ENCODE measurements around the gene NXPE1. TPM values are rescaled to one million over a fixed set of nuclear protein-coding genes. Genes with fewer than 3 reads are reported as not detected.

NXPE1 gene
- total and polyA plus RNA-seq, 2 donors = 0.08 TPM; not detected in 1

- WGBS = 17% methylated on average over 2 of the region's 2 CpGs
- no peaks in the 10 kb centered on the region for H3K36me3 ChIP-seq (ENCODE audit: insufficient read depth)
- H3K27ac ChIP-seq (ENCODE audit: low read depth) = no peak overlapping the region
- DNase-seq (ENCODE audit: extremely low spot score) = no peak
- no peak overlapping the region for H3K4me3 ChIP-seq (ENCODE audit: low read depth, low read length)
- H3K4me1 ChIP-seq (ENCODE audit: insufficient read depth) = no peaks in the 10 kb centered on the region
Observed at GRCh38 chr11:114522818-114523217, 36.9 kb downstream of the NXPE1 start.

DNA sequence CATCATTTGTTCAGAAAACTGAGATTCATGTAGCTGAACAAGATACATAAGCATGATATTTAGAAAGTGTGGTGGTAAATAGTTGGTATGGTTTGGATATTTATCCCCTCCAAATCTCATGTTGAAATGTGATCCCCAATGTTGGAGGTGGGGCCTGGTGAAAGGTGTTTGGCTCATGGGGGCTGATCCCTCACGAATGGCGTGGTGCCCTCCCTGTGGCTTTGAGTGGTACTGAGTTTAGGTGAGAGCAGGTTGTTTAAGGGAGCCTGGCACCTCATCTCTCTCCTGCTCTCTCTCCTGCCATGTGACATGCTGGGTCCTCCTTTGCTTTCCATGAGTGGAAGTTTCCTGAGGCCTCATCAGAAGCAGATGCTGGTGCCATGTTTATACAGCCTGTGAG is 48.1 kb downstream of the NXPE1 start:
- no peaks in the 10 kb centered on the region for H3K36me3 ChIP-seq (ENCODE audit: insufficient read depth)
- H3K4me3 ChIP-seq (ENCODE audit: low read depth, low read length) = no peak overlapping the region
- 89% methylated on average over 2 of the region's 2 CpGs for WGBS
- DNase-seq (ENCODE audit: extremely low spot score) = no peak
- H3K27ac ChIP-seq (ENCODE audit: low read depth) = no peak overlapping the region
- no peaks in the 10 kb centered on the region for H3K4me1 ChIP-seq (ENCODE audit: insufficient read depth)

DNA sequence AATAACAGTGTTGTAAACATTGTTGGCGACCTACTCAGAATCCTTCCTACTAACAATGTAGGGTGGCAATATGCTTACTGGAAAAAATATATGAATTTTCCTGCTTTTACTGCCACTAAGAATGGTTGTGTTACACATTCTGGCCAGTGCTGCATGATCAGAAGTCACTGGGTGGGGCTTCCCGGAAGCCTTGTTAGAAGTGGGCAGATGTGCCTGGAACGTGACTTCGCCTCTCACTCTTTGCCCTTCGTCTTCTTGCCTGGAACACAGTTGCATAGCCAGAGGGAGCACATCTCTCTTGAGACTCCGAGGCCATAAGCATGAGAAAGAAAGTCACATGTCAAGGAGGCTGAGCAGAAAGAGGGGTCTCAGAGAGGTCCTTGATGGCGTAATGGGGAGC is 48.6 kb downstream of the NXPE1 start:
- 91% methylated on average over 7 of the region's 7 CpGs for WGBS
- no peak overlapping the region for H3K4me3 ChIP-seq (ENCODE audit: low read depth, low read length)
- DNase-seq (ENCODE audit: extremely low spot score) = no peak
- no peaks in the 10 kb centered on the region for H3K4me1 ChIP-seq (ENCODE audit: insufficient read depth)
- no peaks in the 10 kb centered on the region for H3K36me3 ChIP-seq (ENCODE audit: insufficient read depth)
- H3K27ac ChIP-seq (ENCODE audit: low read depth) = no peak overlapping the region

DNA sequence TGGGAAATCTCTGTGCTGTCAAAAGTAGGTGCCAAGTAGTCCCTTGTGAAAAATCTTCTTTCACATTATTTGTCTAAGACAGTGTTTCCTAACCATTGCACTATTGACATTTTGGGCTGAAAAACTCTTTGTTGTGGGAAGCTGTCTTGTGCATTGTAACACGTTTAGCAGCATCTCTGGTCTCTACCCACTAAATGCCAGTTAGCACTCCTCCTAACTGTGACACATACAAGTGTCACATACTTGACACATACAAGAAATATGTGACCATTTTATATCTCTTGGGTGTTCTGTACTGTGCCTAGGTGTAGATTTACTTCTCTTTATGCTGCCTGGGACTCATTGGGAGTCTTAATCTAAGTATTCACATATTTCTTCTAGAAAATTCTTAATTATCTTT is 57.8 kb downstream of the NXPE1 start:
- DNase-seq (ENCODE audit: extremely low spot score) = no peak
- H3K4me3 ChIP-seq (ENCODE audit: low read depth, low read length) = no peak overlapping the region
- H3K4me1 ChIP-seq (ENCODE audit: insufficient read depth) = no peaks in the 10 kb centered on the region
- 72% methylated on average over 1 of the region's 1 CpG for WGBS
- H3K27ac ChIP-seq (ENCODE audit: low read depth) = no peak overlapping the region
- H3K36me3 ChIP-seq (ENCODE audit: insufficient read depth) = no peaks in the 10 kb centered on the region

- no peak for DNase-seq (ENCODE audit: extremely low spot score)
- H3K4me3 ChIP-seq (ENCODE audit: low read depth, low read length) = no peak overlapping the region
- H3K36me3 ChIP-seq (ENCODE audit: insufficient read depth) = no peaks in the 10 kb centered on the region
- no peaks in the 10 kb centered on the region for H3K4me1 ChIP-seq (ENCODE audit: insufficient read depth)
- no peak overlapping the region for H3K27ac ChIP-seq (ENCODE audit: low read depth)
Observed at GRCh38 chr11:114499756-114500155, 59.9 kb downstream of the NXPE1 start.

DNA sequence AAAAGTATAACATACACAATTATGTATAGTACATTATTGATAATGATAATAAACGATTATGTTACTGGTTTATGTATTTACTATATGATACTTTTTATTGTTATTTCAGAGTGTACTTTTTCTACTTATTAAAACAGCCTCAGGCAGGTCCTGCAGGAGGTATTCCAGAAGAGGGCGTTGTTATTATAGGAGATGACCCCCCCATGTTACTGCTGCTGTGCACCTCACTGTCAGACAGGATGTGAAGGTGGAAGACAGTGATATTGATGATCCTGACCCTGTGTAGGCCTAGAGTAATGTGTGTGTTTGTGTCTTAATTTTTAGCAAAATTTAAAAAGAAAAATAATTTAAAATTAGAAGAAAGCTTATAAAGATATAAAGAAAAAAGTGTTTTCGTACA is 62.8 kb downstream of the NXPE1 start:
- Histone ChIP-seq H3K4me3 (ENCODE audit: low read depth, low read length) (no peak overlapping the region), H3K4me1 (ENCODE audit: insufficient read depth) (no peaks in the 10 kb centered on the region), H3K36me3 (ENCODE audit: insufficient read depth) (no peaks in the 10 kb centered on the region), H3K27ac (ENCODE audit: low read depth) (no peak overlapping the region)
- WGBS = 84% methylated on average over 3 of the region's 3 CpGs
- DNase-seq (ENCODE audit: extremely low spot score) = no peak

DNA sequence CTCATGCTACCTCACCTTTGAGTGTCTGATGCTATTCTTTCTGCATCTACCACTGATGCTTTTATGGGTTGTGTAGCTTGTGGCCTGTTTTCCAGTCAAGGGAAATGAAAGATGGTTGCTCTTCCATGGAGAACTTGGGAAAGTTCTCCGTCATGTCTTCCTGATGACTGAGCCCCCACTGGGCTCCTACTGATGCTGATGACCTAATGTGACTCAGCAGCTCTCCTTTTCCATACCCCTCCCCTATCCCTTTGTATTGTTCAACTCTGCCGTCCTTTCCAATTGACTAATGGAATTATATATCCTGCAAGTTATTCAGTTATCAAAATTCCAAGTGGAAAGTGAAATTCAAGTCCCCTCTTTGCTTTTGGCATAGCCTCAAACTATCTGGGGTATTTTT is 75.8 kb downstream of the NXPE1 start:
- WGBS = 81% methylated on average over 2 of the region's 2 CpGs
- H3K36me3 ChIP-seq (ENCODE audit: insufficient read depth) = no peaks in the 10 kb centered on the region
- H3K4me3 ChIP-seq (ENCODE audit: low read depth, low read length) = no peak overlapping the region
- H3K27ac ChIP-seq (ENCODE audit: low read depth) = no peak overlapping the region
- H3K4me1 ChIP-seq (ENCODE audit: insufficient read depth) = no peaks in the 10 kb centered on the region
- DNase-seq (ENCODE audit: extremely low spot score) = no peak

- Histone ChIP-seq H3K36me3 (ENCODE audit: insufficient read depth) (no peaks in the 10 kb centered on the region), H3K4me3 (ENCODE audit: low read depth, low read length) (no peak overlapping the region), H3K4me1 (ENCODE audit: insufficient read depth) (no peaks in the 10 kb centered on the region), H3K27ac (ENCODE audit: low read depth) (no peak overlapping the region)
- no peak for DNase-seq (ENCODE audit: extremely low spot score)
- 57% methylated on average over 1 of the region's 1 CpG for WGBS
Observed at GRCh38 chr11:114482114-114482513, 77.6 kb downstream of the NXPE1 start.

DNA sequence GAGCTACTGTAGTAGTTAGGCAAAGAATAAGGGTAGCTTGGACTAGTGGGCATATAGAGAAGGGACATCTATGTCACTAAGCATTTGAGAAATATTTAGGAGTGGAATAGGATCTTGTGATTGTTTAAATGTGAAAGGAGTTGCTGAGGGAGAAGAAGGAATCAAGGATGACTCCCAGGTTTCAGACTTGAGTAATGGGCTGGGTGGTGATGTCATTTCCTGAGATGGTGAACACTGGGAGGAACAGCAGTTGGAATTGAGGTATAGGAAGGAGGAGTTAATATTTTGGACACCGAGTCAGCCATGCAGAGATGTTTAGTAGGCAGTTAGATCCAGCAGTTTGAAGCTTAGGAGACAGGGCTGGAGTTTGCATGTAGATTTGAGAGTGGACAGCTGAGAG is 80.3 kb downstream of the NXPE1 start:
- Histone ChIP-seq H3K36me3 (ENCODE audit: insufficient read depth) (no peaks in the 10 kb centered on the region), H3K27ac (ENCODE audit: low read depth) (no peak overlapping the region), H3K4me3 (ENCODE audit: low read depth, low read length) (no peak overlapping the region), H3K4me1 (ENCODE audit: insufficient read depth) (no peaks in the 10 kb centered on the region)
- DNase-seq (ENCODE audit: extremely low spot score) = no peak
- WGBS = 93% methylated on average over 1 of the region's 1 CpG

GRCh38 chr11:114478768-114479167 is 80.9 kb downstream of the NXPE1 start:
- Histone ChIP-seq H3K4me3 (ENCODE audit: low read depth, low read length) (no peak overlapping the region), H3K27ac (ENCODE audit: low read depth) (no peak overlapping the region), H3K4me1 (ENCODE audit: insufficient read depth) (no peaks in the 10 kb centered on the region), H3K36me3 (ENCODE audit: insufficient read depth) (no peaks in the 10 kb centered on the region)
- DNase-seq (ENCODE audit: extremely low spot score) = no peak
- 57% methylated on average over 4 of the region's 4 CpGs for WGBS

- DNase-seq (ENCODE audit: extremely low spot score) = no peak
- Histone ChIP-seq H3K4me3 (ENCODE audit: low read depth, low read length) (no peak overlapping the region), H3K36me3 (ENCODE audit: insufficient read depth) (no peaks in the 10 kb centered on the region), H3K27ac (ENCODE audit: low read depth) (no peak overlapping the region), H3K4me1 (ENCODE audit: insufficient read depth) (no peaks in the 10 kb centered on the region)
- 14% methylated on average over 2 of the region's 2 CpGs for WGBS
Observed at GRCh38 chr11:114478001-114478410, 81.7 kb downstream of the NXPE1 start.

DNA sequence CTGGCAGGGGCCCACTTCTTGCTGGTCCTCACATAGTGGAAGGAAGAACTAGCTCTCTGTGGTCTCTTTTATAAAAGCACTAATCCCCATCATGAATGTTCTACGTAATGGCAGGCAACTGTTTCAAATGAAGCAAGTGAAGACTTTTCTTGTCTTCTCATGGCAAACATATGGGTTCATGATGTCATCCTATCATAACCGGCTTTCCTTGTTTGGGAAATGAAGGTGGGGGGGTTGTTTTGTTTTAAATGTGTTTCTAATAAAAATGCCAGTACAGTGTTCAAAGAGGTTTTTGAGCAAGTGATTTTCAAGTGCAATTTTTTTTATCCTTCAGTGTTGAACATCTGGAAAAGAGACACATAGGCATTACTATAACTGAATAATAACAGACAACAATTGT is 87.0 kb downstream of the NXPE1 start:
- Histone ChIP-seq H3K4me1 (ENCODE audit: insufficient read depth) (no peaks in the 10 kb centered on the region), H3K27ac (ENCODE audit: low read depth) (no peak overlapping the region), H3K36me3 (ENCODE audit: insufficient read depth) (no peaks in the 10 kb centered on the region), H3K4me3 (ENCODE audit: low read depth, low read length) (no peak overlapping the region)
- DNase-seq (ENCODE audit: extremely low spot score) = no peak
- WGBS = 78% methylated on average over 2 of the region's 2 CpGs

Small RNA genes lying within 50 kb of the gene (small RNA-seq; reads per million reads assigned to genes)
- gene RF01210 = not detected

Other genes starting within 250 kb of the NXPE1 start
- gene C11orf71, start 159.4 kb downstream of the NXPE1 start, total RNA-seq = 5.7 TPM
- gene C11orf71, start 159.4 kb downstream of the NXPE1 start, polyA plus RNA-seq = 8.6 TPM
- 39.2 TPM for gene RBM7, start 159.2 kb downstream of the NXPE1 start, total RNA-seq
- 29.4 TPM for gene RBM7, start 159.2 kb downstream of the NXPE1 start, polyA plus RNA-seq
- gene REXO2, start 120.4 kb downstream of the NXPE1 start, total RNA-seq = 126 TPM
- gene REXO2, start 120.4 kb downstream of the NXPE1 start, polyA plus RNA-seq = 107 TPM
- not detected for gene NXPE4, start 35.9 kb upstream of the NXPE1 start, total RNA-seq
- gene NXPE4, start 35.9 kb upstream of the NXPE1 start, polyA plus RNA-seq = not detected
- gene NXPE2, start 118.6 kb upstream of the NXPE1 start, total RNA-seq = 1.2 TPM
- 0.09 TPM for gene NXPE2, start 118.6 kb upstream of the NXPE1 start, polyA plus RNA-seq